Endothelial cell of umbilical vein (primary cell): ENCODE measurements around the gene SIM2.

Source experiments
- EZH2 ChIP-seq: IDR thresholded peaks from 2 replicates; pipeline ENCODE4 v1.6.1; 2012; ENCODE audit warnings: borderline replicate concordance, low read depth, mild to moderate bottlenecking, moderate library complexity, low read length, inconsistent platforms; ENCODE audit not compliant: severe bottlenecking
- MYC ChIP-seq: IDR thresholded peaks from one replicate; pipeline ENCODE4 v1.6.1; 2011; ENCODE audit warnings: mild to moderate bottlenecking, low read depth, low read length
- POLR2AphosphoS5 ChIP-seq: IDR thresholded peaks from 2 replicates; pipeline ENCODE4 v1.6.1; 2012; ENCODE audit warnings: low read depth, mild to moderate bottlenecking, control low read depth, low read length, moderate library complexity; ENCODE audit not compliant: insufficient read depth
- TF ChIP-seq, protein P1 (sequence below), 2 donors: IDR thresholded peaks; 1 replicate in 1 of 2; 2 replicates in 1 of 2; pipeline ENCODE4 v1.5.1; 2011; ENCODE audit warnings: low read length in 2 of 2, mild to moderate bottlenecking in 2 of 2, moderate library complexity in 2 of 2, control low read depth in 1 of 2, inconsistent platforms in 1 of 2, low read depth in 1 of 2; ENCODE audit not compliant: insufficient read depth in 1 of 2; ENCODE audit errors: extremely low read depth in 1 of 2
- TF ChIP-seq, protein P2 (sequence below): IDR thresholded peaks from 2 replicates; pipeline ENCODE4 v1.6.1; 2011; ENCODE audit not compliant: insufficient read depth, insufficient read length

DNA sequence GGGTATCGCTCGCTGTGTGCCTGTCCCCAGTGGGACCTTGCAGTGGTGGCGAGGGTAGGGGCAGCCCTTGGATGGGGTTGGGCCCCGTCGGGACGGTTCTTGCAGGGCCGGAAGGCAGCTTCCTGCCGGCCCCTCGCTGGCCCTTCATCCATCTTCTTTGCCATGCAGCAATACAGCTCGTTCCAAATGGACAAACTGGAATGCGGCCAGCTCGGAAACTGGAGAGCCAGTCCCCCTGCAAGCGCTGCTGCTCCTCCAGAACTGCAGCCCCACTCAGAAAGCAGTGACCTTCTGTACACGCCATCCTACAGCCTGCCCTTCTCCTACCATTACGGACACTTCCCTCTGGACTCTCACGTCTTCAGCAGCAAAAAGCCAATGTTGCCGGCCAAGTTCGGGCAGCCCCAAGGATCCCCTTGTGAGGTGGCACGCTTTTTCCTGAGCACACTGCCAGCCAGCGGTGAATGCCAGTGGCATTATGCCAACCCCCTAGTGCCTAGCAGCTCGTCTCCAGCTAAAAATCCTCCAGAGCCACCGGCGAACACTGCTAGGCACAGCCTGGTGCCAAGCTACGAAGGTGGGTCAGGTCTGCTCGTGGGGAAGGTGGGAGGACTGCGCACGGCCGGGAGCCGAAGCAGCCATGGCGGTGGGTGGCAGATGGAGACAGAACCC, 45.8 kb downstream of the SIM2 start:
- TF ChIP-seq EZH2 (no peak), POLR2AphosphoS5 (no peak), MYC (no peak)
- TF ChIP-seq, protein P1, sequence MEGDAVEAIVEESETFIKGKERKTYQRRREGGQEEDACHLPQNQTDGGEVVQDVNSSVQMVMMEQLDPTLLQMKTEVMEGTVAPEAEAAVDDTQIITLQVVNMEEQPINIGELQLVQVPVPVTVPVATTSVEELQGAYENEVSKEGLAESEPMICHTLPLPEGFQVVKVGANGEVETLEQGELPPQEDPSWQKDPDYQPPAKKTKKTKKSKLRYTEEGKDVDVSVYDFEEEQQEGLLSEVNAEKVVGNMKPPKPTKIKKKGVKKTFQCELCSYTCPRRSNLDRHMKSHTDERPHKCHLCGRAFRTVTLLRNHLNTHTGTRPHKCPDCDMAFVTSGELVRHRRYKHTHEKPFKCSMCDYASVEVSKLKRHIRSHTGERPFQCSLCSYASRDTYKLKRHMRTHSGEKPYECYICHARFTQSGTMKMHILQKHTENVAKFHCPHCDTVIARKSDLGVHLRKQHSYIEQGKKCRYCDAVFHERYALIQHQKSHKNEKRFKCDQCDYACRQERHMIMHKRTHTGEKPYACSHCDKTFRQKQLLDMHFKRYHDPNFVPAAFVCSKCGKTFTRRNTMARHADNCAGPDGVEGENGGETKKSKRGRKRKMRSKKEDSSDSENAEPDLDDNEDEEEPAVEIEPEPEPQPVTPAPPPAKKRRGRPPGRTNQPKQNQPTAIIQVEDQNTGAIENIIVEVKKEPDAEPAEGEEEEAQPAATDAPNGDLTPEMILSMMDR (IDR thresholded peaks at IDR 0.05; ENCODE audit: extremely low read depth in 1 of 2, insufficient read depth in 1 of 2, low read depth in 1 of 2, low read length in 2 of 2): no peak
- TF ChIP-seq, protein P2, sequence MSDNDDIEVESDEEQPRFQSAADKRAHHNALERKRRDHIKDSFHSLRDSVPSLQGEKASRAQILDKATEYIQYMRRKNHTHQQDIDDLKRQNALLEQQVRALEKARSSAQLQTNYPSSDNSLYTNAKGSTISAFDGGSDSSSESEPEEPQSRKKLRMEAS: no peak
